ENCODE data around the gene DHRS4L2.
"Not testable (repeated sequence)": the region's sequence is repeated elsewhere in the genome, so short reads cannot be mapped to it uniquely, and the experiment has no call there.

The DHRS4L2 gene

DNA sequence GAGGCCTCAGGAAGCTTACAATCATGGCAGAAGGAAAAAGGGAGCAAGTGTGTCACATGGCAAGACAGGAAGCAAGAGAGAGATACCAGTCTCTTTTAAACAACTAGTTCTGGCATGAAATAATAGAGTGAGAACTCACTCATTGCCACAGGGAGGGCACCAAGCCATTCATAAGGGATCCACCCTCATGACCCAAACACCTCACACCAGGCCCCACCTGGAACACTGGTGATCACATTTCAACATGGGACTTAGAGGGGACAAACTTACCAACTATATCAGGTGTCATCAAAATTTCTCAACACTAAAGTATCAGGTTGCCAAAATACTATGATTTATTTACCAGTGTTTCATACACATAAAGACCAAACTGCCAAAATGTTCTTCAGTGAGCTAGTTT lies 7.3 kb downstream of the DHRS4L2 start:
- not testable (repeated sequence) for H3K27me3 ChIP-seq (ENCODE audit: insufficient read depth, low read depth); H4K20me1 ChIP-seq (ENCODE audit: insufficient read depth); H3K36me3 ChIP-seq (ENCODE audit: insufficient read depth); H3K4me3 ChIP-seq (IDR thresholded peaks at IDR 0.05; ENCODE audit: insufficient read depth, low read depth, low read length); H3K4me1 ChIP-seq (ENCODE audit: low read depth, poor library complexity, severe bottlenecking); H3K9ac ChIP-seq; H3K27ac ChIP-seq; H3K4me2 ChIP-seq; H2AFZ ChIP-seq (ENCODE audit: low read depth); H3K79me2 ChIP-seq (ENCODE audit: insufficient read depth, low read depth)

DNA sequence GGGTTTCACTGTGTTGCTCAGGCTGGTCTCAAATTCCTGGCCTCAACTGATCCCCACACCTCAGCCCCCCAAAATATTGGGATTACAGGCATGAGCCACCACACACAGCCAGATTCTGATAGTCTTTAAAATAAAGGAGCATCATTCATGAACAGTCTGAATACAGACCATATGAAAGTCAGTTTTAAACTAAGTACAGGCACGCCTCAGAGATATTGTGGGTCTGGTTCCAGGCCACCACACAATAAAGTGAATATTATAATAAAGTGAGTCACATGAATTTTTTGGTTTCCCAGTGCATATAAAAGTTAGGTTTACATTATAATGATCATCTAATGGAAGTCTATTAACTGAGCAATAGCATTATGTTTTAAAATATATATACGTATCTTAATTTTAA lies 8.1 kb downstream of the DHRS4L2 start:
- not testable (repeated sequence) for H3K4me2 ChIP-seq; H3K4me3 ChIP-seq (IDR thresholded peaks at IDR 0.05; ENCODE audit: insufficient read depth, low read depth, low read length)

DNA sequence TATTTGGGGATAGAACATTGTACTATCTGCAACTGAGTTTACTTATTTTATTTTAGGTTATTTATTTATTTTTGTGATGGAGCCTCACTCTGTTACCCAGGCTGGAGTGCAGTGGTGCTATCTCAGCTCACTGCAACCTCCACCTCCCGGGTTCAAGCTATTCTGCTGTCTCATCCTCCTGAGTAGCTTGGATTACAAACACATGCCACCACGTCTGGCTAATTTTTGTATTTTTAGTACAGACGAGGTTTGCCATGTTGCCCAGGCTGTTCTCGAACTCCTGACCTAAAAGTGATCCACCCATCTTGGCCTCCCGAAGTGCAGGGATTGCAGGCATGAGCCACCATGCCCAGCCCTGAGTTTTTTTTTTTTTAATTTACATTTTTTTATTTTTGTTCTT lies 10.9 kb downstream of the DHRS4L2 start:
- not testable (repeated sequence) for H3K79me2 ChIP-seq (ENCODE audit: insufficient read depth, low read depth); H3K4me1 ChIP-seq (ENCODE audit: low read depth, poor library complexity, severe bottlenecking); H3K36me3 ChIP-seq (ENCODE audit: insufficient read depth); H3K4me2 ChIP-seq; H3K4me3 ChIP-seq (IDR thresholded peaks at IDR 0.05; ENCODE audit: insufficient read depth, low read depth, low read length); H2AFZ ChIP-seq (ENCODE audit: low read depth); H3K9ac ChIP-seq; H3K27me3 ChIP-seq (ENCODE audit: insufficient read depth, low read depth); H3K27ac ChIP-seq; H4K20me1 ChIP-seq (ENCODE audit: insufficient read depth)

More for the DNA sequence above, 8.1 kb downstream of the DHRS4L2 start:
- not testable (repeated sequence) for H3K36me3 ChIP-seq (ENCODE audit: insufficient read depth); H3K4me1 ChIP-seq (ENCODE audit: low read depth, poor library complexity, severe bottlenecking); H3K9ac ChIP-seq; H3K79me2 ChIP-seq (ENCODE audit: insufficient read depth, low read depth); H3K27me3 ChIP-seq (ENCODE audit: insufficient read depth, low read depth); H4K20me1 ChIP-seq (ENCODE audit: insufficient read depth); H2AFZ ChIP-seq (ENCODE audit: low read depth); H3K27ac ChIP-seq

DNA sequence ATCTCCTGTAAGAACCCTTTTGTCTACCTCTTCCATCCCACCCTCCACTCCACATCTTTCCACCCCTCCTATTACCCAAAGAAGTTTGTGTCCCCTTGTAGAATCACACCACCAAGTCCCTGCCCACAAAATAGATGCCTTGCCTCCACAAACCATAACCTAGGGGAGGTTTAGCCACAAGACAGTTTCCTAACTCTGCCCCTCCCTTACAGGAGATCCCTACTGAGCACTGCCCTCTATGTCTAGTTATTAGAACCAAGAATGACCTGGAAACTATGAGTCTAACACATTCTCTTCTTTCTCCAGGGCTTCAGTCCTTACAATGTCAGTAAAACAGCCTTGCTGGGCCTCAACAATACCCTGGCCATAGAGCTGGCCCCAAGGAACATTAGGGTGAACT lies 12.3 kb downstream of the DHRS4L2 start:
- H3K4me3 ChIP-seq (IDR thresholded peaks at IDR 0.05; ENCODE audit: insufficient read depth, low read depth, low read length); H3K9ac ChIP-seq; H2AFZ ChIP-seq (ENCODE audit: low read depth); H3K27me3 ChIP-seq (ENCODE audit: insufficient read depth, low read depth); H3K36me3 ChIP-seq (ENCODE audit: insufficient read depth); H3K4me2 ChIP-seq; H3K27ac ChIP-seq; H3K79me2 ChIP-seq (ENCODE audit: insufficient read depth, low read depth); H4K20me1 ChIP-seq (ENCODE audit: insufficient read depth); H3K4me1 ChIP-seq (ENCODE audit: low read depth, poor library complexity, severe bottlenecking): not testable (repeated sequence)

DNA sequence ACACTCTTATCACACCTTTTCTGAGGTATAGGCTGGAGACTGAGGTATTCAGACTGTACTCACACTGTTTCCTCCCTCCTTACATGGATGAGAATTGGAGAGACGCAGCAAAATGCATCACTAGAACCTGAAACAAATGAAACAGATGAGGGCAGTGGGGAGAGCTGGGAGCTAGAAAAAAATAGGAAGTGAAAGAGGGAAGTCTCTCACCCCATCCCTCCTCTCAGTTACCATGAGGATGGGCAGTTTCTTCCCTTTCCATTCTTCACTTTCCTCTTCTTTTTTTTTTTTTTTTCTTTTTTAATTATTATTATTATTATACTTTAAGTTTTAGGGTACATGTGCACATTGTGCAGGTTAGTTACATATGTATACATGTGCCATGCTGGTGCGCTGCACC lies 12.9 kb downstream of the DHRS4L2 start:
- not testable (repeated sequence) for H3K4me1 ChIP-seq (ENCODE audit: low read depth, poor library complexity, severe bottlenecking); H3K36me3 ChIP-seq (ENCODE audit: insufficient read depth); H3K27me3 ChIP-seq (ENCODE audit: insufficient read depth, low read depth); H3K4me2 ChIP-seq; H2AFZ ChIP-seq (ENCODE audit: low read depth); H4K20me1 ChIP-seq (ENCODE audit: insufficient read depth); H3K4me3 ChIP-seq (IDR thresholded peaks at IDR 0.05; ENCODE audit: insufficient read depth, low read depth, low read length); H3K79me2 ChIP-seq (ENCODE audit: insufficient read depth, low read depth); H3K27ac ChIP-seq; H3K9ac ChIP-seq

DNA sequence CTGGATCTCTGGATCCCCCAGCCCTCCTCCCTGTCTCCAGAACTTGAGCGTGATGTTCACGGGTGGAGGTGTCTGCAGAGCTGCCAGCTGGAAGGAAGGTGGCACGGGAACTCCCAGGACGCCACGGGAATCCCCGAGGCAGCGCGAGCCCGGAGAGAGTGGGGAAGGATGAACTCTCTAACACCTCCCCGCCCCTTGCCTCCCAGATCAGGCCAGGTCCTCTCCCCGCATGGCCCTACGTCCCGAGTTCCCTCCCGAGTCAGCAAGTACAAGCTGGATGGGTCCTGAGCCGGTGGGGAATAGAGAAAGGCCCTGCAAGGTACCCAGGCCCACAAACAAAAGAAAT lies 17.7 kb downstream of the DHRS4L2 start:
- not testable (repeated sequence) for H3K4me3 ChIP-seq (IDR thresholded peaks at IDR 0.05; ENCODE audit: insufficient read depth, low read depth, low read length); H3K27me3 ChIP-seq (ENCODE audit: insufficient read depth, low read depth); H3K36me3 ChIP-seq (ENCODE audit: insufficient read depth); H3K4me1 ChIP-seq (ENCODE audit: low read depth, poor library complexity, severe bottlenecking); H3K27ac ChIP-seq; H3K79me2 ChIP-seq (ENCODE audit: insufficient read depth, low read depth); H3K4me2 ChIP-seq; H4K20me1 ChIP-seq (ENCODE audit: insufficient read depth)
- Histone ChIP-seq H2AFZ (ENCODE audit: low read depth) (peak overlapping the region; percentile 54; the same call in 1 of the 2 replicates), H3K9ac (peak overlapping the region; percentile 15; the same call in 1 of the 2 replicates)

DNA sequence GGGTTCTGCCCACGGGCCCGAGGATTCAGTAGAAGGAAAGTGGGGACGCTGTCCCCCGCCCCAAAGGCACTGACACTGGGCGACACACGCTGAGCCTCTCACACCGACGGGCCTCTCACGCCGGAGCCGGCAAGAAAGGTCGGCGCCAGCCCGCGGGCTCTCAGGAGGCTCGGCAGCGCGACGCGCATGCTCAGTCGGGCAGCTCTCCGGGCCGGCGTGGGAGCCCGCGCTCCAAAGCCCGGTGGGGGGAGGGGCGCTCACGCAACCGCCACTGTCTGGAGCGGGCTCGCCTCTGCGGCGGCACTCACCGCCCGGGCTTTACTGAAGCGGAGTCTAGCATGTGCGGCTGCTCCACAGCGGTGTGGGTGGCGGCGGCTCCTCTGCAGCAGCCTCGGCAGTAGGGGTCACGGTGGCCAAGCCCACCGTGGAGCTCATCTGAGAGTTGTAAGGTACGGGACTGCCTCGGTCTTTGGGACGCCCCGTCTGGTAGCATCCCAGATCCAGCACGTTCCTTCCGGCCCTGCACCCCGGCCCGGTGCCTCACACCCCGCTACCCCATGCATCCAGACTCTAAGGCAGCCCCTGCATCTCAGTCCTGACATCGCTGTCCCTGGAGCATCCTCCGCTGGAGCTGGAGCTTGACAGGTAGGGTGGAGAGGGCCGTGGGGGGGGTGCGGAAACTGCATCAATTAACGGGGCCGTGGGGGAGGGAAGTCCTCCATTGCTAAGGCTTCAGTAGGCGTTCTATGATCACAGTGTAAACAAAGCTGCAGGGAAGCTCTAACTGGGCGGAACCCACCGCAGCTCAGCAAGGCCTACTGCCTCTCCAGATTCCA lies 18.3 kb downstream of the DHRS4L2 start:
- H3K79me2 ChIP-seq (ENCODE audit: insufficient read depth, low read depth); H4K20me1 ChIP-seq (ENCODE audit: insufficient read depth); H3K4me3 ChIP-seq (IDR thresholded peaks at IDR 0.05; ENCODE audit: insufficient read depth, low read depth, low read length); H3K27ac ChIP-seq; H3K36me3 ChIP-seq (ENCODE audit: insufficient read depth); H3K4me2 ChIP-seq; H3K4me1 ChIP-seq (ENCODE audit: low read depth, poor library complexity, severe bottlenecking); H3K27me3 ChIP-seq (ENCODE audit: insufficient read depth, low read depth): not testable (repeated sequence)
- Histone ChIP-seq H2AFZ (ENCODE audit: low read depth) (peak overlapping the region; percentile 54; the same call in 1 of the 2 replicates), H3K9ac (peak overlapping the region; percentile 15; the same call in 1 of the 2 replicates)

DNA sequence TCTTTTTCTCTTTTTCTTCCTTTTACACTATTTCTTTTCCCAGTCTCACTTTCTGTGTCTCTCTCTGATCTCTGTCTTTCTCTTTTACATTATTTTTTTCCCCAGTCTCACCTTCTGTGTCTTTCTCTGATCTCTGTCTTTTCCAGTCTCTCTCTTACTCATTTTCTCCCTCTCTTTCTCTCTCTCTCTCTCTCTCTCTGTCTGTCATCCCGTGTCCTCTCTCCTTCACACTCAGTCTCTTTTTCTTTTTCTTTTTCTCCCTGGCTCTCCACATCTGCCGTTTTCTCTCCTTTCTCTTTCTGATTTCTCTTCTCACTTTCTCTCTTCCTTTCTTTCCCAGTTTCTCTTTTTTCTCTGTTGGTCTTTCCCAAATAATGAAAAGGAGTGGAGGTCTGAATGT lies 22.3 kb downstream of the DHRS4L2 start:
- Histone ChIP-seq H3K79me2 (ENCODE audit: insufficient read depth, low read depth) (no peaks in the 10 kb centered on the region), H4K20me1 (ENCODE audit: insufficient read depth) (no peaks in the 10 kb centered on the region), H3K27ac (no peak overlapping the region), H2AFZ (ENCODE audit: low read depth) (no peak overlapping the region), H3K4me3 (IDR thresholded peaks at IDR 0.05; ENCODE audit: insufficient read depth, low read depth, low read length) (no peak overlapping the region), H3K36me3 (ENCODE audit: insufficient read depth) (no peaks in the 10 kb centered on the region), H3K9ac (no peak overlapping the region), H3K27me3 (ENCODE audit: insufficient read depth, low read depth) (no peaks in the 10 kb centered on the region), H3K4me2 (no peak overlapping the region), H3K4me1 (ENCODE audit: low read depth, poor library complexity, severe bottlenecking) (peaks cover 9% of the 10 kb centered on the region)
- TF ChIP-seq, protein P1, sequence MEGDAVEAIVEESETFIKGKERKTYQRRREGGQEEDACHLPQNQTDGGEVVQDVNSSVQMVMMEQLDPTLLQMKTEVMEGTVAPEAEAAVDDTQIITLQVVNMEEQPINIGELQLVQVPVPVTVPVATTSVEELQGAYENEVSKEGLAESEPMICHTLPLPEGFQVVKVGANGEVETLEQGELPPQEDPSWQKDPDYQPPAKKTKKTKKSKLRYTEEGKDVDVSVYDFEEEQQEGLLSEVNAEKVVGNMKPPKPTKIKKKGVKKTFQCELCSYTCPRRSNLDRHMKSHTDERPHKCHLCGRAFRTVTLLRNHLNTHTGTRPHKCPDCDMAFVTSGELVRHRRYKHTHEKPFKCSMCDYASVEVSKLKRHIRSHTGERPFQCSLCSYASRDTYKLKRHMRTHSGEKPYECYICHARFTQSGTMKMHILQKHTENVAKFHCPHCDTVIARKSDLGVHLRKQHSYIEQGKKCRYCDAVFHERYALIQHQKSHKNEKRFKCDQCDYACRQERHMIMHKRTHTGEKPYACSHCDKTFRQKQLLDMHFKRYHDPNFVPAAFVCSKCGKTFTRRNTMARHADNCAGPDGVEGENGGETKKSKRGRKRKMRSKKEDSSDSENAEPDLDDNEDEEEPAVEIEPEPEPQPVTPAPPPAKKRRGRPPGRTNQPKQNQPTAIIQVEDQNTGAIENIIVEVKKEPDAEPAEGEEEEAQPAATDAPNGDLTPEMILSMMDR (conservative IDR thresholded peaks at IDR 0.05; ENCODE audit: low read depth, low read length): no peak

DNA sequence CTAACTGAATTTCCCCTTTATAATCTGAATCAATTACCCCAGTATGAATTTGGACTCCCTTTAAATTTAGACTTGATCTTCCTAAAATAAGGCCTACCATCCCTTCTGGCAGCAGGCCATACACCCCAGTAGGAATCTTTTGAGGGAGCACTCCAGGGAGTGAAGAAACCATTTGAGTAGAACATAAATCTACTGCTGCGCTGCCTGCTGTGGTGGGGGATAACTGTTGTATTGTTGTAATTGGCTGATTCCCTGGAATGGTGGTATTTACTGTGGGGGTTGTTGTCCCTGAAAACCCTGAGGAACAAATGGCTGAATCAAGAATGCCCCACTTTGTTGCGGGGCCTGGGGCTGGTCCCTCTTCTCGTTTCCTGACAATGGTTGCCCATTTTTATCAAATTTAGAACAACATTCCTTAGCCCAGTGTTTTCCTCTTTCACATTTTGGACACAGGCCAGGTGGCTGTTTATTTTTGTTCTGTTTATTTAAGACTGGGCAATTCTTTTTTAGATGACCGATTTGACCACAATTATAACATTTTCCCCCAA lies 24.1 kb downstream of the DHRS4L2 start:
- not testable (repeated sequence) for H3K79me2 ChIP-seq (ENCODE audit: insufficient read depth, low read depth); H3K27ac ChIP-seq; H3K4me3 ChIP-seq (IDR thresholded peaks at IDR 0.05; ENCODE audit: insufficient read depth, low read depth, low read length); H3K36me3 ChIP-seq (ENCODE audit: insufficient read depth); H4K20me1 ChIP-seq (ENCODE audit: insufficient read depth); H3K27me3 ChIP-seq (ENCODE audit: insufficient read depth, low read depth); H2AFZ ChIP-seq (ENCODE audit: low read depth); H3K4me1 ChIP-seq (ENCODE audit: low read depth, poor library complexity, severe bottlenecking); H3K4me2 ChIP-seq; H3K9ac ChIP-seq
